Left colon (tissue), 2 donors: ENCODE results near the gene POFUT2. TPM values are rescaled to one million over a fixed set of nuclear protein-coding genes. Genes with fewer than 3 reads are reported as not detected.

Source experiments
- ATAC-seq: fragments of 200-7000 bp; cut with Tn5 transposase; one replicate; pipeline ENCODE4 v1.9.1; 2020; ENCODE audit warnings: mild to moderate bottlenecking, moderate library complexity
- DNase-seq, 2 donors: peaks; one replicate each; pipeline ENCODE4 v3.0.0-alpha.2; 2020
- intact Hi-C, 2 donors: fragments of 100-400 bp; cut with DNase I in 1 of 2; cut with micrococcal nuclease in 1 of 2; formaldehyde crosslinking; loops; one replicate each; pipeline versions ENCODE4 v1.11.2 to v1.14.0; 2022; cut with DNase I, micrococcal nuclease
- total RNA-seq, 2 donors: library from RNA; stranded (reverse); fragmentation: NEBNext Ultra II Directional; extraction: Animal tissue kit (Norgen Biotek cat#: 25700); gene quantifications; one replicate each; pipeline ENCODE4 v1.2.1, GENCODE V29; 2021
- donor health status: DM: no; HTN: no; CAD: no.
- donor health status: DM: yes; HTN: yes; CAD: no.

The POFUT2 gene
- total RNA-seq, 2 donors from 2014 or later, result 21.7 to 26.1 TPM

DNA sequence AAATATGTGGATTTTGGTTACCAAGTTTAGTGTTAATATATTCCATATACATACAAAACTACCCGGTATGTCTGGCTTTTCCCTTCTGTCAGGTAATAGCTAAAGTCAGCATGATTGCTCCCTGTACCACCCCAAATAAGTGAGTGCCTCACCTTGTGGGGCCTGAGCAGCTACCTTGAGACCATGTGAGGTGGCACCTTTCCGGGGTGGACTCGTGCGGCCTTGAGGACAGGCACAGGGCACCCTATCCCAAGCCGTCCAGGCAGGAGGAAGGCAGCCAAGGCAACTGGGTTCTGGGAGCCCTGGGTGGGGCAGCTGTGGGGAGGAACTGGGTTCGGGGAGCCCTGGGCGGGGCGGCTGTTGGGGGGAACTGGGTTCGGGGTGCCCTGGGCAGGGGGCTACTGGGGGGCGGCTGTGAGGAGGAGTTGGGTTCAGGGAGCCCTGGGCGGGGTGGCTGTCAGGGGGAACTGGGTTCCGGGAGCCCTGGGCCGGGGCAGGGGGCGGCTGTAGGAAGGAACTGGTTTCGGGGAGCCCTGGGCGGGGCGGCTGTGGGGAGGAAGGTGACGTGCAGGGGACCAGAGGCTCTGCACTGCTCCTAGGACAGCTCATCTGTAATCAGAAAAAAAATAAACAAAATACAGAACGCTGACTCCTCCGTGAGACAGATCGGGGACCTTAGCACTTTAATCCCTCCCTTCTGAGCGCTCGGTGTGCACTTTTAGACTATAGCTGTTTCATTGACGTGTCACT lies 63.3 kb downstream of the POFUT2 start:
- no peak for ATAC-seq
- DNase-seq, result no peak
- intact Hi-C loops, result no loop called here

DNA sequence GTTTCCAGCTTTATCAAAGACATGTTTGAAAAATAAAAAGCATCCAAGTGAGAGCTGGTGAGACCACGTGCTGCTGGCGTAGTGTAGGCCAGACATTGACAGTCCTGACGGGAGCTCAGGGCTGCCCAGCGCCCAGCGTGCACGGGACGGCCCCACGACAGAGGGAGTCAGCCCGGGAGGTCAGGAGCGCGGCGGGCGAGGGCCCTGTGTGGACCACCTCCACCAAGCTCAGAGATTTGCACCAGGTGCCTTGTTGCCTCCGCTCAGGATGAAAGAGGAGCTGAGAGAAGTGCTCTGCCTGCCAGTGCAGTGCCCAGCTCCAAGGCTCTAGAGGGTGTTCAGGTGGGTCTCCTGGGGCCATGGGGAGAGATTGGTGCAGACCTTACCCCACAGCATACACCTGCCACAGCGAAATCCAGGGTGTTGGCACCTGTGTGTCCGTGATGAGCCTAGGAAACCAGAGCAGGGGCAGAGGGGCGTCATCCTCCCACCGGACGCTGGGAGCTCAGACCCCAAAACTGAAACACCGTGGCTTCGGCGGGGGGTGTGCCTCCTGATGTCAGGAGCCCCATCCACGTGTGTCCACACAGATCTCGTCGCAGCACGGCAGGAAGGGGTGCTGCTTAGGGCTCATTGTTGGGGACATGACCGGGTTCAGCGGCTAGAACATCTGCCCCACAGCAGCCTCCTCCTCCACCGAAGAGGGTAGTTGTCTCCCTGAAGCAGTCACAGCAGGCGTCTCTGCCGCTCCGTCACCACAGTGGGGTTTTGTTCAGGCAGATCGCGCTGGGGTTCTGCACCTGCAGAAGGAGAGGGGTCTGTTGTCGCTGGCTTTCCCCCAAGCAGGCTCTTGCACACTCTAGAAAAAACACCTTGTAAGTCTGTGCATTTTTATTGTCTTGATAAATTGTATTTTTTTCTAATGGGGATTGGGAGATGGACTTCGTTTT lies 64.2 kb downstream of the POFUT2 start:
- ATAC-seq, result no peak
- intact Hi-C loops, result no loop called here

DNA sequence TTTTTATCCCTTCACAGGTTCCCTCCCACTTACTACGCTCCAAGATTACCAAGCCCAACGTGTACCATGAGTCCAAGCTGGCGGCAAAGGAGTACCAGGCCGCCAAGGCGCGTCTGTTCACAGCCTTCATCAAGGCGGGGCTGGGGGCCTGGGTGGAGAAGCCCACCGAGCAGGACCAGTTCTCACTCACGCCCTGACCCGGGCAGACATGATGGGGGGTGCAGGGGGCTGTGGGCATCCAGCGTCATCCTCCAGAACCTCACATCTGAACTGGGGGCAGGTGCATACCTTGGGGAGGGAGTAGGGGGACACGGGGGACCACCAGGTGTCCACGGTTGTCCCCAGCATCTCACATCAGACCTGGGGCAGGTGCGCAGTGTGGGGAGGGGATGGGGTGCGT lies 65.7 kb downstream of the POFUT2 start:
- ATAC-seq, result no peak
- DNase-seq, result no peak
- intact Hi-C loops, result no loop called here

More for the DNA sequence above, 64.2 kb downstream of the POFUT2 start:
- DNase-seq, result no peak

DNA sequence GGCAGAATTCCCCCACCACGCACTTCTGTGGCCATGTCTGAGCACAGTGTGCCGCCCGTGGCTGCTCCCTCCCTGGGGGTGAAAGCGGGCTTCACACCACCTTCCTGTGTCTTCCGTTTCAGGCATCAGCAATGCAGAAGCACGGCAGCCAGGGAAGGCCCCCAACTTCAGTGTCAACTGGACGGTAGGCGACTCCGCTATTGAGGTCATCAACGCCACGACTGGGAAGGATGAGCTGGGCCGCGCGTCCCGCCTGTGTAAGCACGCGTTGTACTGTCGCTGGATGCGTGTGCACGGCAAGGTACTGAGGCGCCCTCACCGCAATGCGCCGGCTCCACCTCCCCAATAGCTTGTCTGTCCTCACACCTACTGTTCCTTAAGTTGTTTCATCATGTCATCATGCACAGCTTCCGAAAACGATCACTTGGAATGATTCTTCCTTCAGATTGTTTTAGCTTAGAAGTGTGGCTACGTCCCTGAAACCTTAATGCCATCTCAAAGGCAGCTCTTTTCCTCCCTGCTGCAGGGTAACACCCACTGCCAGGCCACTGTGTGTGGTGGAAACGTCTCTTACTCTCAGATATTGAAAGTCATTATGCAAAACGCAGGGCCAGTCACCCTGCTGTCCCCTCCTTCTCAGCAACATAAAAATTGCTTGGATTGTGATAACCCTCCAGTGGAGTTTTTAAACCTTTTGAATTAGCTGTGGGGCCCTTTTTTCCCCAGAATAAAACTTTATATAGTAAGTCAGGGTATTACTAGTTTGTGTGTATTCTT lies 66.8 kb downstream of the POFUT2 start:
- DNase-seq, result no peak
- intact Hi-C loops, result no loop called here
- ATAC-seq, result no peak

DNA sequence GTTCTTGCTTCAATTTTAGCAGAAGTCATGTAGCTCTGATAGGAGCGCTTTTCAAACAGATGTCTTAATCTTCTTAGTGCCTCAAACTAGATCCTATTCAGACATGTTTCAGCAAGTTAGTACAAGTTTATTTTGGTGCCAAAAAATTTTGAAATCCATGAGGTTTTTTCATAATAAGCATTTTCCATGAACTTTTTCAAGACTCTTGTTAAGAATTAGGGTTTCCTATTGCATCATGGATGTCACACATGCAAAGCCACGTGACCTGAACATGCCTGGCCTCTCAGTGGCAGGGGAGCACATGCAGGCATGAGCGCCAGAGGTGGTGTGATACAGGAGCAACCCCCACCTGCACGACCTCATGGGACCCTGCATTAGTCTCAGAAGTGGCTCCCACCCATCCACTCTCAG lies 67.6 kb downstream of the POFUT2 start:
- intact Hi-C loops, result no loop called here
- no peak for DNase-seq
- no peak for ATAC-seq

DNA sequence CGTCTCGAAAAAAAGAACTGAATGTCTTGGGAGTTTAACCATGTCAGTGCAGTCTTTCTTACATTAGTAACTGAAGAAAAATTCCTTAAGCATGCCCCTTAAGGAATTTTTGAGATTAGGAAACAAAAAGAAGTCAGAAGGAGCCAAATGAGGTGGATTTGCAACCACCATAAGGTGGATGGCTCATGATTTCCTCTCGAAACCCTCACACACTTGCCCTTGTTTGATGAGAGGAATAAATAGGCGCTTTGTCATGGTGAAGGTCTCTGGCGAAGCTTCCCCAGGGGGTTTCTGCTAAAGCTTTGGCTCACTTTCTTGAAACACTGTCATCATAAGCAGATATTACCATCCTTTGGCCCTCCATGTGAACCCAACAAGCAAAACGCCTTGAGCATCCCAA lies 68.2 kb downstream of the POFUT2 start:
- intact Hi-C loops, result no loop called here
- ATAC-seq (no peak), DNase-seq (no peak)

DNA sequence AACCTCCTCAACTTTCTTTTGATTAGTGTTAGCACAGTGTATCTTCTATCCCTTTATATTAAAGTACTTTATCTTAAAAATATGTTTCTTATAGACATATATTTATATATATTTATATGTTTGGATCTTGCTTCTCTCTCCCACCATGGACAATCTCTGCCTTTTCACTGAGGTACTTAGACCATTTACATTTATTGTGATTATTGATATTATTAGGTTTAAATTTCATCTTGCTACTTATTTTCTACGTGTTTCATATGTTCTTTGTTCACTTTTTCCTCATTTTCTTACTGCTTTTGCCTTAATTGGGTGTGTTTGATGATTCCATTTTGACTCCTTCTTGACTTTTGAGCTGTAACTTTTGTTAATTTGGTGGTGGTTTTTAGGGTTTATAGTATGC lies 70.7 kb downstream of the POFUT2 start:
- ATAC-seq, result no peak
- DNase-seq, result no peak
- intact Hi-C loops, result no loop called here

DNA sequence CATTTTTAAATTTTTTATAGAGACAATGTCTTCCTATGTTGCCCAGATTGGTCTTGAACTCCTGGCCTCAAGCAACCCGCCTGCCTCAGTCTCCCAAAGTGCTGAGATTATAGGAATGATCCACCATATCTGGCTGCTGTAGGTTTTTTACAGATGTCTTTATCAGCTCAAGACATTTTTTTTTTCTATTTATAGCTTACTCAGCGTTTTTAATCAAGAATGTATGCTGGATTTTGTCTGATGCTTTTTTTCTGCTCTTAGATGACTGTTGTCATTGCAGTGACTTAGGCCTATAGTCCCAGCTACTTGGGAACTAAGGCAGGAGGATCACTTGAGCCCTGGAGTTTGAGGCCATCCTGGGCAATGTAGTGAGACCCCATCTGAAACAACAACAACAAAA lies 72.5 kb downstream of the POFUT2 start:
- ATAC-seq (no peak), DNase-seq (no peak)
- intact Hi-C loops, result no loop called here

Other genes starting within 250 kb of the POFUT2 start
- 10 to 100 TPM in 1 of 2 donors, 1 to 10 TPM in 1; 6.9 to 12.4 TPM for gene ADARB1, start 213.3 kb downstream of the POFUT2 start, total RNA-seq
- 10 to 100 TPM; 10.6 to 17.0 TPM for gene COL18A1, start 117.3 kb upstream of the POFUT2 start, total RNA-seq